MCF 10A (cell line): ENCODE data around the gene FAM193B. TPM values are rescaled to one million over a fixed set of nuclear protein-coding genes. Genes with fewer than 3 reads are reported as not detected.
A peak's percentile ranks its signal among the peaks of the same experiment; 100 is the strongest.
"Not testable (repeated sequence)": the region's sequence is repeated elsewhere in the genome, so short reads cannot be mapped to it uniquely, and the experiment has no call there.

Source experiments
- BruUV-seq: library from RNA; stranded (reverse); fragments of 400-500 nt; replicated peaks from 2 replicates; lab custom pipeline; 2021; lab: Mats Ljungman, UMichigan
- CTCF ChIA-PET: fragments of 300-600 bp; sonication (Branson Sonifier 250); formaldehyde crosslinking; extraction: SDS; loops from one replicate; lab custom pipeline; 2021; ENCODE audit warnings: antibody characterized with exemption, inconsistent platforms; lab: Yijun Ruan, JAX
- POLR2A ChIA-PET: fragments of 300-600, 350-650 bp; sonication (Branson Sonifier 250); formaldehyde crosslinking; extraction: SDS; loops from one replicate; lab custom pipeline; 2020; ENCODE audit warnings: antibody characterized with exemption, inconsistent platforms; lab: Yijun Ruan, JAX
- DNase-seq: peaks from one replicate; pipeline ENCODE4 v3.0.0-alpha.2; 2018; ENCODE audit not compliant: unreplicated experiment
- H3K27ac Mint-ChIP-seq: one replicate; pipeline ENCODE4 v1.8.0; 2022; ENCODE audit warnings: mild to moderate bottlenecking, low read depth, mixed read lengths; ENCODE audit not compliant: unreplicated experiment
- H3K27me3 Mint-ChIP-seq: one replicate; pipeline ENCODE4 v1.8.0; 2022; ENCODE audit warnings: mixed read lengths; ENCODE audit not compliant: insufficient read depth, unreplicated experiment
- H3K36me3 Mint-ChIP-seq: one replicate; pipeline ENCODE4 v1.8.0; 2022; ENCODE audit warnings: mild to moderate bottlenecking, moderate library complexity, mixed read lengths; ENCODE audit not compliant: insufficient read depth, unreplicated experiment
- H3K4me1 Mint-ChIP-seq: one replicate; pipeline ENCODE4 v1.8.0; 2022; ENCODE audit warnings: mixed read lengths; ENCODE audit not compliant: insufficient read depth, unreplicated experiment
- H3K4me3 Mint-ChIP-seq: one replicate; pipeline ENCODE4 v1.8.0; 2022; ENCODE audit warnings: mild to moderate bottlenecking, moderate library complexity, mixed read lengths; ENCODE audit not compliant: unreplicated experiment
- H3K9me3 Mint-ChIP-seq: one replicate; pipeline ENCODE4 v1.8.0; 2022; ENCODE audit warnings: mixed read lengths; ENCODE audit not compliant: unreplicated experiment
- intact Hi-C: fragments of 100-400 bp; cut with micrococcal nuclease; formaldehyde crosslinking; loops from 2 replicates; pipeline ENCODE4 v1.14.1; 2022
- total RNA-seq: library from RNA; stranded (reverse); gene quantifications from 2 replicates; pipeline ENCODE4 v1.2.3, GENCODE V29; 2022
- TF ChIP-seq, protein P1 (sequence below): fragments of 200-600 bp; IDR thresholded peaks from one replicate; pipeline ENCODE4 v1.8.0; 2022; ENCODE audit warnings: antibody characterized with exemption, mild to moderate bottlenecking; ENCODE audit not compliant: unreplicated experiment

FAM193B gene
- total RNA-seq, 1 experiment from 2014 or later = 80.4 TPM

DNA sequence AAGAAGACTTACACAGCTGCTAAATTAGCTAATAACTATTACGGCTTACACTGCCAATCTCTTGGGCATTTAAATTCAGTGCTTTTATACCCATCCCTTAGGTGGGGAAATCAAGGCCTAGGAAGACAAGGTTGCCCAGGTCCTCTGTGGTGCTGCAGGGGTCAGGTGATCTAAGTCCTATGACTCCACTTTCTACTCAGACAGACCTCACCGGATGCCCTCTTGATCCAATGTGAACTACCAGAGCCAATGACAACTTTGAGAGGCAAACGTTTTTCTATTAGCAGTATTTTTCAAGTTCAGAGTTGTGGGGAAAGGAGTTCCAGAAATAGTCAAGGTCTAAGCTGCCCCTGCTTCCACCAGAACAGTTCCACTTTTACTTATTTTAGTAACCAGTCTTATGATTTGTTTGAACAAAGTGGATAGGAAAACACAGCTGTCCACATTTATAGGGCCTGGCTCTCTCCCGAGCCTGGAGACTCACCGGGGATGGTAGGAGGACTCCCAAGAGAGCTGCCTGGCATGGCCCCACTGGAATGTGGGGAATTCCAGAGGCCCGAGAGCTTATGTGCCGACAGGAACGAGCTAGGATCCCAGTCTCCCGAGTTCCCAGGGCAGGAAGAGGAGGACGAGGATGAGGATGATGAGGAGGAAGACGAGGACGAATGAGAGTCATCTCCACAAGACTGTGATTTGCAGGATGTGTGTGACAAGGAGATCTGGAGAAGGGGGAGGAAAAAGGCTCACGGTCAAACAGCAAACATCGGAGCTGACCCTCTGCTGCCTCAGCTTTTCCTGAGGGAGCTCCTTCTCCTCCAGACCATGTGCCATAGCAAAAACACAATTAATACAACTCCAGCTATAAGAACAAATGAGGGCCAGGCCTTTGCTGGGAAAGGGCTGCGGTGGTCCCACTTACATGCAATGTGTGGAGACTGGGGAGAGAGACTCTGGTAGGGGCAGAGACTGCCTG lies 16.7 kb downstream of the FAM193B start:
- intact Hi-C loops = no loop called here
- TF ChIP-seq, protein P1, sequence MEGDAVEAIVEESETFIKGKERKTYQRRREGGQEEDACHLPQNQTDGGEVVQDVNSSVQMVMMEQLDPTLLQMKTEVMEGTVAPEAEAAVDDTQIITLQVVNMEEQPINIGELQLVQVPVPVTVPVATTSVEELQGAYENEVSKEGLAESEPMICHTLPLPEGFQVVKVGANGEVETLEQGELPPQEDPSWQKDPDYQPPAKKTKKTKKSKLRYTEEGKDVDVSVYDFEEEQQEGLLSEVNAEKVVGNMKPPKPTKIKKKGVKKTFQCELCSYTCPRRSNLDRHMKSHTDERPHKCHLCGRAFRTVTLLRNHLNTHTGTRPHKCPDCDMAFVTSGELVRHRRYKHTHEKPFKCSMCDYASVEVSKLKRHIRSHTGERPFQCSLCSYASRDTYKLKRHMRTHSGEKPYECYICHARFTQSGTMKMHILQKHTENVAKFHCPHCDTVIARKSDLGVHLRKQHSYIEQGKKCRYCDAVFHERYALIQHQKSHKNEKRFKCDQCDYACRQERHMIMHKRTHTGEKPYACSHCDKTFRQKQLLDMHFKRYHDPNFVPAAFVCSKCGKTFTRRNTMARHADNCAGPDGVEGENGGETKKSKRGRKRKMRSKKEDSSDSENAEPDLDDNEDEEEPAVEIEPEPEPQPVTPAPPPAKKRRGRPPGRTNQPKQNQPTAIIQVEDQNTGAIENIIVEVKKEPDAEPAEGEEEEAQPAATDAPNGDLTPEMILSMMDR = no peak
- ChIA-PET POLR2A (interaction anchor here (0.6 to 1.9 kb wide), 3 partner anchors 8 to 133 kb away, joined by 3 to 8 read pairs (median 3); no protein-coding TSS in a partner anchor), CTCF (interaction anchor here (1.0 kb wide), 2 partner anchors 16 to 37 kb away, joined by 3 to 7 read pairs; no protein-coding TSS in a partner anchor)
- peak; percentile 45 for DNase-seq
- Mint-ChIP-seq H3K9me3 (no peaks in the 10 kb centered on the region), H3K36me3 (peaks cover 44% of the 10 kb centered on the region), H3K4me3 (no peak overlapping the region), H3K27ac (peak overlapping the region; percentile 2), H3K4me1 (peaks cover 30% of the 10 kb centered on the region), H3K27me3 (no peaks in the 10 kb centered on the region)
- BruUV-seq = no TSS peak

DNA sequence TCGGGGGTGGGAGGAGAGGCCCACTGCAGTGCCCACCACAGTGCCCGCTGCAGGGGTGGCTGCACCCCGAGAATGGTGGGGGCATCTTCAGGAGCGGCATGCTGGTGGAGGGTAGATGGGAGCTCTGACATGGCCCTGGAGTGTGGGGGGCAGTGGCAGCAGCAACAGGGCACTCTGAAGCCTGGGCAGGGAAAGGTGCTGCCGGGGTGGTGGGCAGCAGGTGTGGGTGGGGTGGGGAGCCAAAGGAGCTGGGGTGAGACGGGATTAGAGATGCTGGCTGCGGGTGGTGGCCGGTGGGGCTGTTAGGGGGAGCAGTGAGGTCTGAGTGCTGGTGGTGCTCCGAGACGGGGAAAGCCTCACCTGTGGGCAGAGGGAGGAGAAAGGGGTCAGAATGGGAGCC lies 18.0 kb downstream of the FAM193B start:
- H3K9me3 Mint-ChIP-seq = no peaks in the 10 kb centered on the region
- H3K27ac Mint-ChIP-seq = no peak overlapping the region
- H3K27me3 Mint-ChIP-seq = no peaks in the 10 kb centered on the region
- BruUV-seq = no TSS peak
- peaks cover 25% of the 10 kb centered on the region for H3K4me1 Mint-ChIP-seq
- no peak for DNase-seq
- POLR2A ChIA-PET = interaction anchor here (0.8 to 2.1 kb wide), 3 partner anchors 9 to 17 kb away, joined by 3 to 8 read pairs (median 6); no protein-coding TSS in a partner anchor
- peaks cover 56% of the 10 kb centered on the region for H3K36me3 Mint-ChIP-seq
- CTCF ChIA-PET = no interaction called here
- intact Hi-C loops = no loop called here
- no peak overlapping the region for H3K4me3 Mint-ChIP-seq
- TF ChIP-seq, protein P1 = no peak

DNA sequence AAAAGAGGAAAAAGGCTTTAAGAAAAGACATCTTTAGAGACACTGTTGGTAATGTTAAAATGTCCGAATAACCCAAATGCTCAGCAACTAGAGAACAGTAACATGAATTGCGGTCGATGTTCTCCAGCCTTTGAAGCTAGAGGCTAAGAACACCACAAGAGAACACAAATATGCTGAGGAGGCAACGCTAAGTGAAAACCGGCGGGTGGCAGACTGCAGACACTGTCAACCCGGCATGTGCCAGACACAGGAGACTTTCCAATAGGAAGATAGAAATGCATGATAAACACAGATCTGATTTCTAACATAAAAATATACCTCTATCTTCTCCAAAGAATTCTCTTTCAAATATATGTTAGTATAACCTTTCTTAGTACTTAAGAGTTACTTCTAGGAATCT lies 19.2 kb downstream of the FAM193B start:
- H3K4me3 Mint-ChIP-seq = no peak overlapping the region
- TF ChIP-seq, protein P1 = no peak
- no peaks in the 10 kb centered on the region for H3K9me3 Mint-ChIP-seq
- no TSS peak for BruUV-seq
- CTCF ChIA-PET = interaction anchor here (0.7 to 1.9 kb wide), 3 partner anchors 8 to 80 kb away, joined by 3 to 5 read pairs (median 4); no protein-coding TSS in a partner anchor
- H3K27ac Mint-ChIP-seq = no peak overlapping the region
- no peaks in the 10 kb centered on the region for H3K27me3 Mint-ChIP-seq
- no peak for DNase-seq
- peaks cover 64% of the 10 kb centered on the region for H3K36me3 Mint-ChIP-seq
- peaks cover 15% of the 10 kb centered on the region for H3K4me1 Mint-ChIP-seq
- POLR2A ChIA-PET = interaction anchor here (1.4 to 2.1 kb wide), 2 partner anchors 10 to 13 kb away, joined by 3 to 6 read pairs; no protein-coding TSS in a partner anchor
- intact Hi-C loops = no loop called here

DNA sequence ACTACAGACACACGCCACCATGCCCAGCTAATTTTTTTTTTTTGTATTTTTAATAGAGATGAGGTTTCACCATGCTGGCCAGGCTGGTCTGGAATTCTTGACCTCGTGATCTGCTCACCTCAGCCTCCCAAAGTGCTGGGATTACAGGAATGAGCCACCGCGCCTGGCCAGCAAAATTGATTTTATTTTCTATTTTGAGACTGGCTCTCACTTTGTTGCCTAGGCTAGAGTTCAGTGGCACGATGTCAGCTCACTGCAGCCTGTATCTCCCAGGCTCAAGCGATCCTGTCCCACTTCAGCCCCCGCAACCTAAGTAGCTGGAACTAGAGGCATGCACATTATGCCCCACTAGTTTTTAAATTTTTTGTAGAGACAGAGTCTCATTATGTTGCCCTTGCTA lies 19.9 kb downstream of the FAM193B start:
- H3K27ac Mint-ChIP-seq, BruUV-seq, intact Hi-C loops, H3K4me3 Mint-ChIP-seq, H3K27me3 Mint-ChIP-seq, H3K9me3 Mint-ChIP-seq, DNase-seq: not testable (repeated sequence)
- ChIA-PET CTCF (interaction anchor here (0.9 to 1.9 kb wide), 4 partner anchors 9 to 33 kb away, joined by 3 to 6 read pairs (median 4); no protein-coding TSS in a partner anchor), POLR2A (interaction anchor here (1.4 to 2.1 kb wide), 2 partner anchors 11 to 12 kb away, joined by 3 to 6 read pairs; no protein-coding TSS in a partner anchor)
- peaks cover 12% of the 10 kb centered on the region for H3K4me1 Mint-ChIP-seq
- H3K36me3 Mint-ChIP-seq = peaks cover 71% of the 10 kb centered on the region
